Naive thymus-derived CD4-positive, alpha-beta T cell (primary cell): ENCODE results near the gene NACC1. TPM values are rescaled to one million over a fixed set of nuclear protein-coding genes. Genes with fewer than 3 reads are reported as not detected.
"Not testable (repeated sequence)": the region's sequence is repeated elsewhere in the genome, so short reads cannot be mapped to it uniquely, and the experiment has no call there.

Experiments used
- ATAC-seq: fragments of 150-1000 bp; cut with Tn5 transposase; 2 replicates; pipeline ENCODE4 v1.10.0; 2021; ENCODE audit warnings: mild to moderate bottlenecking, moderate library complexity
- CTCF ChIA-PET: fragments of 350-600 bp; sonication (Branson Sonifier 250); formaldehyde crosslinking; loops from one replicate; lab custom pipeline; 2021; ENCODE audit warnings: antibody characterized with exemption; lab: Charles Lee
- POLR2A ChIA-PET: fragments of 350-600 bp; sonication (Branson Sonifier 250); formaldehyde crosslinking; loops from one replicate; lab custom pipeline; 2021; ENCODE audit warnings: antibody characterized with exemption, inconsistent platforms; lab: Charles Lee
- DNase-seq, 9 donors: peaks; one replicate each; pipeline versions ENCODE4 v3.0.0 to v3.0.0-alpha.2; 2020 to 2022; ENCODE audit warnings: mixed read lengths in 1 of 9
- H3K27ac ChIP-seq: one replicate; pipeline ENCODE4 v1.7.0; 2013; ENCODE audit warnings: mild to moderate bottlenecking, low read depth, low read length, moderate library complexity
- H3K27me3 ChIP-seq, 2 donors: one replicate each; pipeline ENCODE4 v1.7.0; 2013; ENCODE audit warnings: low read length in 2 of 2, mild to moderate bottlenecking in 2 of 2, moderate library complexity in 2 of 2; ENCODE audit not compliant: control insufficient read depth in 2 of 2, insufficient read depth in 2 of 2
- H3K36me3 ChIP-seq, 3 experiments: 1 replicate in 2 of 3; 2 replicates in 1 of 3; pipeline ENCODE4 v1.7.0; 2013; ENCODE audit warnings: low read length in 3 of 3, mild to moderate bottlenecking in 3 of 3, moderate library complexity in 1 of 3; ENCODE audit not compliant: insufficient read depth in 3 of 3, control insufficient read depth in 2 of 3
- H3K4me1 ChIP-seq, 2 donors: one replicate each; pipeline ENCODE4 v1.7.0; 2013; ENCODE audit warnings: low read length in 2 of 2, mild to moderate bottlenecking in 2 of 2, moderate library complexity in 1 of 2; ENCODE audit not compliant: control insufficient read depth in 2 of 2, insufficient read depth in 2 of 2
- H3K4me3 ChIP-seq: 2 replicates; pipeline ENCODE4 v1.7.0; 2013; ENCODE audit warnings: mild to moderate bottlenecking, low read length
- H3K9me3 ChIP-seq, 3 experiments: 1 replicate in 2 of 3; 2 replicates in 1 of 3; pipeline ENCODE4 v1.7.0; 2013; ENCODE audit warnings: low read length in 3 of 3; ENCODE audit not compliant: control insufficient read depth in 2 of 3
- H3K27ac Mint-ChIP-seq, 9 donors: one replicate each; pipeline ENCODE4 v1.8.0; 2020 to 2022; ENCODE audit warnings: mixed read lengths in 9 of 9, mild to moderate bottlenecking in 8 of 9, moderate library complexity in 5 of 9, inconsistent platforms in 2 of 9
- H3K27me3 Mint-ChIP-seq, 5 donors: one replicate each; pipeline ENCODE4 v1.8.0; 2021 to 2022; ENCODE audit warnings: mixed read lengths in 5 of 5, mild to moderate bottlenecking in 1 of 5
- H3K36me3 Mint-ChIP-seq, 5 donors: one replicate each; pipeline ENCODE4 v1.8.0; 2020 to 2022; ENCODE audit warnings: mixed read lengths in 5 of 5, mild to moderate bottlenecking in 3 of 5, inconsistent platforms in 1 of 5
- H3K4me1 Mint-ChIP-seq, 7 donors: one replicate each; pipeline ENCODE4 v1.8.0; 2020 to 2022; ENCODE audit warnings: mixed read lengths in 7 of 7, mild to moderate bottlenecking in 3 of 7, inconsistent platforms in 1 of 7
- H3K4me3 Mint-ChIP-seq, 10 donors: one replicate each; pipeline ENCODE4 v1.8.0; 2020 to 2022; ENCODE audit warnings: mild to moderate bottlenecking in 10 of 10, mixed read lengths in 10 of 10, moderate library complexity in 6 of 10, inconsistent platforms in 2 of 10
- H3K9me3 Mint-ChIP-seq, 11 donors: one replicate each; pipeline ENCODE4 v1.8.0; 2020 to 2022; ENCODE audit warnings: mixed read lengths in 11 of 11, mild to moderate bottlenecking in 4 of 11, inconsistent platforms in 1 of 11, moderate library complexity in 1 of 11
- intact Hi-C, 2 donors: fragments of 100-400 bp; cut with micrococcal nuclease; formaldehyde crosslinking; loops; one replicate each; pipeline ENCODE4 v1.15.1; 2023
- polyA plus RNA-seq, 2 donors: library from polyadenylated mRNA; unstranded; fragments of 300-500 nt; fragmentation: Illumina TruSeq; gene quantifications; one replicate each; pipeline ENCODE4 v1.2.3, GENCODE V29; 2021
- total RNA-seq, 6 experiments: library from RNA in 5 of 6; stranded (reverse) in 5 of 6; gene quantifications; 1 replicate in 5 of 6; 2 replicates in 1 of 6; pipeline ENCODE4 v1.2.3 and lab custom pipeline; 2021 to 2026

Gene NACC1
- total and polyA plus RNA-seq, 7 experiments from 2014 or later = 1.7 to 72.7 (median 20.7) TPM

DNA sequence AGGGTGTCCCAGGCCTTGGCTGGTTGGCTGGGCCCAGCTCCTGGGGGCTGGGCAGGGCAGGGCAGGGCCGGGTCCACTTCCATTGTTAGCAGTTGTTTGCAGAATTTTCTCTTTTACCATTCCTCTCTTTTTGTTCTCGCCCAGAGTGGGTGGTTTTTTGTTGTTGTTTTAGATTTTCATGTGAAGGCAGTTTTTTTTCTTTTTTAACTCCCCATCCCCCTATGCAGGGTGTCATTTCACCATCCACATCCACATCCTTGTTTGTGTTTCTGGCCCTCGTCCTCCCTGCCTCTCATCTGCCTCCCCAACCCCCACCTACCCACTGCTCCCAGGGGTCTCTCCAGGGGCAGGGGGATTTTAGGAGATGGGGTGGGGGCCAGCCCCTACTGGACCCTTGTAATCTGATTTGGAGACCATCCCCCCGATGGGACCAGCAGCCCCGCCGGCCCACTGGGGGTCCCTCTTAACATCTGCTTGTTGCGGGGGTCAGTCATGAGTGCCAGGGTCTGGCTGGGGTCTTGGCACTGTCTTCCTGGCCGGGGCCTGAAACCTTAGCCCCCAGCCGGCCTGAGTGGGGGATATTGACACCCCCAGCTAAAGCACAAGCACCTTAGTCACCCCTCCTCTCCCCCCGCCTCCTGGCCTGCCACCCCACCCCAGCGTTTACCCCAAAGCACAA lies 21.7 kb downstream of the NACC1 start:
- Histone ChIP-seq H3K4me3 (no peak overlapping the region), H3K27ac (no peak overlapping the region), H3K9me3 (no peaks in the 10 kb centered on the region), H3K4me1 (no peaks in the 10 kb centered on the region), H3K27me3 (no peaks in the 10 kb centered on the region), H3K36me3 (peaks cover 0 to 66% (median 0%) of the 10 kb centered on the region in 3 experiments)
- H3K36me3 Mint-ChIP-seq = peaks cover 0 to 8% (median 0%) of the 10 kb centered on the region in 5 donors
- H3K27me3 Mint-ChIP-seq = no peaks in the 10 kb centered on the region
- H3K4me3 Mint-ChIP-seq = no peak overlapping the region
- DNase-seq (no peak), ATAC-seq (no peak)
- H3K4me1 Mint-ChIP-seq = no peaks in the 10 kb centered on the region
- no peaks in the 10 kb centered on the region for H3K9me3 Mint-ChIP-seq
- peak overlapping the region in 4 of 9 donors; percentile 36 to 68 (median 52) for H3K27ac Mint-ChIP-seq
- intact Hi-C loops = no loop called here
- CTCF ChIA-PET = no interaction called here
- POLR2A ChIA-PET = no interaction called here

DNA sequence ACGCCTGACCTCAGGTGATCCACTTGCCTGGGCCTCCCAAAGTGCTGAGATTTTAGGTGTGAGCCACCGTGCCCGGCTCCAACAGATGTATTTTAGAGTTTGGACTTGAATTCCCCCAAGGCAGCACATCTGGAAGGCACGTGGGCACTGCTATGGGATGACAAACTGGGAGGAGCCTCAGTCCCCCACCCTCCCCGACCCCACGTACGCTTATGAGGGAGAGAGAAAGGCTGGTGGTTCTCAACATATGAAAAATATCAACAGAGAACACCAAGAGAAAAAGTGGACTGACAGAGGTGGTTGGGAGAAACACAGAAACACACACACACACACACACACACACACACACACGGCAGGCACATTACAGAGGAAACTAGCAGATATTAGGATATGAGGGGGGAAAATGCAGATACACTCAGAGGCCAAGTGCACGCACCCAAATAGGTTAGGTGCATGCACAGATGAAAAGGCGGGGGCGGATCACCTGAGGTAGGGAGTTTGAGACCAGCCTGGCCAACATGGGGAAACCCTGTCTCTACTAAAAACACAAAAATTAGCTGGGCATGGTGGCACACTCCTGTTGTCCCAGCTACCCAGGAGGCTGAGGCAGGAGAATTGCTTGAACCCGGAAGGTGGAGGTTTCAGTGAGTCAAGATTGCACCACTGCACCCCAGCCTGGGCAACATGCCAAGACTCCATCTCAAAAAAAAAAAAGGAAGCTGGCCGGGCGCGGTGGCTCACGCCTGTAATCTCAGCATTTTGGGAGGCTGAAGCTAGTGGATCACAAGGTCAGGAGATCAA lies 28.9 kb downstream of the NACC1 start:
- H3K27me3 Mint-ChIP-seq = no peaks in the 10 kb centered on the region
- no peak overlapping the region for H3K27ac ChIP-seq
- no peak overlapping the region for H3K4me3 ChIP-seq
- H3K4me1 Mint-ChIP-seq = peaks cover 6 to 27% (median 18%) of the 10 kb centered on the region in 7 donors
- no peaks in the 10 kb centered on the region for H3K9me3 ChIP-seq
- H3K4me1 ChIP-seq = peaks cover 9 to 11% of the 10 kb centered on the region in 2 donors
- intact Hi-C loops = no loop called here
- CTCF ChIA-PET = no interaction called here
- H3K36me3 Mint-ChIP-seq = peaks cover 0 to 9% (median 4%) of the 10 kb centered on the region in 5 donors
- H3K9me3 Mint-ChIP-seq = no peaks in the 10 kb centered on the region
- POLR2A ChIA-PET = interaction anchor here (1.0 to 1.2 kb wide), 2 partner anchors 38 to 119 kb away, joined by 3 to 4 read pairs; no protein-coding TSS in a partner anchor
- ATAC-seq (no peak), DNase-seq (peak in 1 of 9 donors; percentile 21)
- H3K36me3 ChIP-seq = peaks cover 0 to 37% (median 0%) of the 10 kb centered on the region in 3 experiments
- peak overlapping the region in 1 of 9 donors; percentile 52 for H3K27ac Mint-ChIP-seq
- peak overlapping the region in 7 of 10 donors; percentile 2 to 68 (median 43) for H3K4me3 Mint-ChIP-seq
- no peaks in the 10 kb centered on the region for H3K27me3 ChIP-seq

DNA sequence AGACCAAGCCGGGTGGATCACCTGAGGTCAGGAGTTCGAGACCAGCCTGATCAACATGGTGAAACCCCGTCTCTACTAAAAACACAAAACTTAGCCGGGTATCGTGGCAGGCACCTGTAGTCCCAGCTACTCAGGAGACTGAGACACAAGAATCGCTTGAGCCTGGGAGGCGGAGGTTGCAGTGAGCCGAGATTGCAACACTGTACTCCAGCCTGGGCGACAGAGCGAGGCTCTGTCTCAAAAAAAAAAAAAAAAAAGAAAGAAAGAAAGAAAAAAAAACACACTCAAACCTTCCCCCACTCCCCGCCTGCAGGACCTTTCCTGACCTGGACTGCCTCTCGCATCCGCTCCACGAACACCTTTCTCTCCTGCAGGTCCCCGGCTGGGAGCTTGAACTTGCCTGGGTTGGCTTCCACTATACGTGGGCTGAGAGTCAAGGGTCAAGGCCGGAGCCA lies 31.1 kb downstream of the NACC1 start:
- H3K4me1 Mint-ChIP-seq = peaks cover 6 to 36% (median 18%) of the 10 kb centered on the region in 7 donors
- Histone ChIP-seq H3K4me1 (peaks cover 9 to 11% of the 10 kb centered on the region in 2 donors), H3K4me3 (peak overlapping the region; percentile 96), H3K36me3 (peaks cover 0 to 43% (median 4%) of the 10 kb centered on the region in 3 experiments), H3K27ac (peak overlapping the region; percentile 96)
- H3K9me3 ChIP-seq, ATAC-seq, H3K27me3 ChIP-seq, intact Hi-C loops, H3K27me3 Mint-ChIP-seq: not testable (repeated sequence)
- peak overlapping the region in 8 of 9 donors; percentile 26 to 71 (median 54) for H3K27ac Mint-ChIP-seq
- peak in 1 of 9 donors; percentile 20 for DNase-seq
- H3K4me3 Mint-ChIP-seq = peak overlapping the region; percentile 85 to 100 (median 98)
- H3K36me3 Mint-ChIP-seq = peaks cover 9 to 20% (median 14%) of the 10 kb centered on the region in 5 donors
- ChIA-PET CTCF (interaction anchor here (0.8 to 2.5 kb wide), 3 partner anchors 20 to 112 kb away, joined by 3 to 11 read pairs (median 6); no protein-coding TSS in a partner anchor), POLR2A (interaction anchor here (0.9 to 2.1 kb wide), 11 partner anchors 14 to 84 kb away, joined by 3 to 14 read pairs (median 5); partner anchors contain the start of gene NACC1)
- peaks cover 0 to 13% (median 0%) of the 10 kb centered on the region in 11 donors for H3K9me3 Mint-ChIP-seq

DNA sequence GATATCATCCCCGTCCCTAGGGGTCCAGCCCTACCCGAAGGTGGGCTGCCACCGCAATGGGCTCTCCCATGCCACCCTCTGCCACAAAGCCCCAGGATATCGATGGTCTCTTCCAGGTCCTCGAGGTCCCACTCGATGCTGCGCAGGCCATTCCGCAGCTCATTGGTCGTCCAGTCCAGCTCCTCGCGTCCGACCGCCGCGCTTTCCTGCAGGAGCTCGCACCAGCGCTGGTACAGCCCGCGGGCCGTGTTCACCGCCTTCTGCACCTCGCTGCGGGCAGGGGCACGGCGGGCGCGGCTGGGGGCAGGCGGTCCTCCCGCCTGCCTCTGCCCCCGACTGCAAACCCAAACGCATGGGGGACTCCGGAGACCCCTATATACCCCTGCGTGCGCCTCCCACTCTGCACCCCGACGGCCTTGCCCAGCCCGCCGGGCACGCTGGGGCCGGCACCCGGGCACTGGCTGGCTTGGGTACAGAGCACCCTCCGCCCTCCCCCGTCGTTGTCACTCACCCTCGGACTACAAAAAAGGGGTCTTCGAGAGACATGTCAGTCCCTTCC lies 31.6 kb downstream of the NACC1 start:
- peaks cover 6 to 37% (median 18%) of the 10 kb centered on the region in 7 donors for H3K4me1 Mint-ChIP-seq
- H3K27me3 Mint-ChIP-seq = peaks cover 0 to 14% (median 0%) of the 10 kb centered on the region in 5 donors
- DNase-seq (peak in 3 of 9 donors; percentile 17 to 65 (median 31)), ATAC-seq (peak; percentile 0)
- H3K36me3 ChIP-seq = peaks cover 0 to 44% (median 6%) of the 10 kb centered on the region in 3 experiments
- peaks cover 9 to 11% of the 10 kb centered on the region in 2 donors for H3K4me1 ChIP-seq
- H3K27me3 ChIP-seq = no peaks in the 10 kb centered on the region
- peak overlapping the region; percentile 96 for H3K4me3 ChIP-seq
- peaks cover 0 to 18% (median 0%) of the 10 kb centered on the region in 11 donors for H3K9me3 Mint-ChIP-seq
- peak overlapping the region; percentile 96 for H3K27ac ChIP-seq
- H3K27ac Mint-ChIP-seq = peak overlapping the region; percentile 95 to 99 (median 97)
- ChIA-PET CTCF (interaction anchor here (0.5 to 2.5 kb wide), 5 partner anchors 19 to 170 kb away, joined by 3 to 11 read pairs (median 6); no protein-coding TSS in a partner anchor), POLR2A (interaction anchor here (0.6 to 3.9 kb wide), 19 partner anchors 10 to 268 kb away, joined by 3 to 43 read pairs (median 5); partner anchors contain the start of genes DNASE2 and NACC1)
- peak overlapping the region; percentile 94 to 100 (median 98) for H3K4me3 Mint-ChIP-seq
- peaks cover 12 to 25% (median 19%) of the 10 kb centered on the region in 5 donors for H3K36me3 Mint-ChIP-seq
- H3K9me3 ChIP-seq = no peaks in the 10 kb centered on the region
- intact Hi-C loops = loop anchor here (1.0 to 10.0 kb wide), 17 partner anchors 45 to 1715 kb away; partner anchors contain the start of genes DNAJB1 (in 2 of the 2), DDX39A (in 1 of the 2), DHPS (in 1 of the 2) and JUNB (in 1 of the 2)

DNA sequence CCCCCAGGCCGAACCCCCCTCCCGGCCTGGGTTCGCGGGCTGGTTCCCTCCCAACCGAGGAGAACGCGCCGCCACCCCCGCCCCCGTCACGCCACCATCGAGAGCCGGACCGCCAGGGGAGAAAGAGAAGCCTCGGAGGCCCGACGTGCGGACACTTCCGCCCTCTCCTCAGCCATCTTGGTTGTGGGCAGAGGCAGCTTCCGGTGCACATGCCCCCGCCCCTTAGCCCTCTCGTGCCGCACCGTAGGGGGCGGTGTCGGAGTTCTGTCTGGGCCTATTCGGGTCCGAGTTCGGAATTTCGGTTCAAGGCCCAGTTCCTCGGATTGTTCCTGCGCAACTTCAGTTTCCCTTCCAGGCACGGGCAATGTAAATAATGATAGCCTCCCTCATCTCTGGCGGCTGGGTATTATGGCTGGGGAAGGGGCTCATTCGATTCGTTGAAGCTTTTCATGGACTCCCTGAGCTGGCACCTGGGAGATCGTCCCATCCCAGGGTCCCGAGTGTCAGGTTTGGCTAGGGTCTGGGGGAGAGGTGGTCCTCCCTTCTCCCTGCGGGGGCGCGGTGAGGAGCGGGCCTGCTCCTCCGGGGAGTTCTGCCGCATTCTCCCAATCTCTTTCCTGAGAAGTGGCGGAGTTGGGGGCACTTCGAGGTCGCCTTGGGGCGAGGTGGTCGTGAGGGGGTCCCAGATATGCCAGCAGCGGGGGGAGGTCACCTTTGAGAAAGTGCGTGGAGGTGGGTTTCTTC lies 32.3 kb downstream of the NACC1 start, which contains the start of the genes IER2 and STX10:
Gene IER2, plus strand, starts transcription at position 225 of the 744 bp plus-strand sequence. CDS start 2,776 bp downstream, outside the sequence.
Gene STX10, minus strand, starts transcription at position 189 of the 744 bp plus-strand sequence. CDS start 202 bp downstream, outside the sequence.
- Mint-ChIP-seq H3K27me3 (peaks cover 0 to 17% (median 0%) of the 10 kb centered on the region in 5 donors), H3K36me3 (peaks cover 12 to 32% (median 20%) of the 10 kb centered on the region in 5 donors)

More for the DNA sequence above, 32.3 kb downstream of the NACC1 start, which contains the start of the genes IER2 and STX10:
- peak within 1 kb of the TSS; percentile 94 to 100 (median 98) for H3K4me3 Mint-ChIP-seq
- DNase-seq = peak; percentile 84 to 93 (median 92)
- ChIA-PET POLR2A (interaction anchor here (0.6 to 3.9 kb wide), 20 partner anchors 9 to 269 kb away, joined by 3 to 43 read pairs (median 5); partner anchors contain the start of genes DNASE2 and NACC1), CTCF (interaction anchor here (0.5 to 2.5 kb wide), 4 partner anchors 14 to 171 kb away, joined by 3 to 11 read pairs (median 4); no protein-coding TSS in a partner anchor)
- no peaks in the 10 kb centered on the region for H3K27me3 ChIP-seq
- peaks cover 0 to 42% (median 6%) of the 10 kb centered on the region in 3 experiments for H3K36me3 ChIP-seq
- H3K27ac Mint-ChIP-seq = peak within 1 kb of the TSS; percentile 95 to 99 (median 97)
- H3K4me3 ChIP-seq = peak within 1 kb of the TSS; percentile 96
- peaks cover 0 to 25% (median 0%) of the 10 kb centered on the region in 11 donors for H3K9me3 Mint-ChIP-seq
- H3K27ac ChIP-seq = peak within 1 kb of the TSS; percentile 96
- intact Hi-C loops = loop anchor here (1.0 to 10.0 kb wide), 17 partner anchors 46 to 1716 kb away; partner anchors contain the start of genes DNAJB1 (in 2 of the 2), DDX39A (in 1 of the 2), DHPS (in 1 of the 2) and JUNB (in 1 of the 2)
- peak; percentile 72 for ATAC-seq
- peaks cover 6 to 42% (median 18%) of the 10 kb centered on the region in 7 donors for H3K4me1 Mint-ChIP-seq
- peaks cover 9 to 11% of the 10 kb centered on the region in 2 donors for H3K4me1 ChIP-seq
- no peaks in the 10 kb centered on the region for H3K9me3 ChIP-seq
